Upper lobe of left lung (tissue), 4 donors: ENCODE results near the gene APOC3.

Experiments used
- CTCF ChIP-seq, 6 experiments: fragments of 450-650 bp in 4 of 6; fragments of 200-600 bp in 2 of 6; sonication (generic) in 2 of 6; IDR thresholded peaks; one replicate each; pipeline ENCODE4 v1.5.1; 2016 to 2019; ENCODE audit warnings: antibody characterized with exemption in 6 of 6
- EP300 ChIP-seq, 4 donors: sonication (generic); formaldehyde crosslinking; IDR thresholded peaks; one replicate each; pipeline ENCODE4 v1.5.1; 2017; ENCODE audit warnings: antibody characterized with exemption in 4 of 4, control low read depth in 2 of 4
- POLR2AphosphoS5 ChIP-seq, 2 donors: sonication (generic); formaldehyde crosslinking; IDR thresholded peaks; one replicate each; pipeline ENCODE4 v1.5.1; 2017; ENCODE audit warnings: antibody characterized with exemption in 2 of 2

- TF ChIP-seq CTCF (IDR thresholded peaks at IDR 0.05): no peak
- no peak for TF ChIP-seq POLR2AphosphoS5 (IDR thresholded peaks at IDR 0.05)
- no peak for TF ChIP-seq EP300 (IDR thresholded peaks at IDR 0.05)
These were observed 46.9 kb downstream of the APOC3 start for GRCh38 chr11:116876656-116877055.
